ENCODE results near the gene SHLD1.
A peak's percentile ranks its signal among the peaks of the same experiment; 100 is the strongest.
"Not testable (repeated sequence)": the region's sequence is repeated elsewhere in the genome, so short reads cannot be mapped to it uniquely, and the experiment has no call there.

The SHLD1 gene

GRCh38 chr20:5784735-5785134, 34.5 kb downstream of the SHLD1 start:
- DNase-seq, result no peak

GRCh38 chr20:5785146-5785545, 34.9 kb downstream of the SHLD1 start:
- no peak for DNase-seq

DNA sequence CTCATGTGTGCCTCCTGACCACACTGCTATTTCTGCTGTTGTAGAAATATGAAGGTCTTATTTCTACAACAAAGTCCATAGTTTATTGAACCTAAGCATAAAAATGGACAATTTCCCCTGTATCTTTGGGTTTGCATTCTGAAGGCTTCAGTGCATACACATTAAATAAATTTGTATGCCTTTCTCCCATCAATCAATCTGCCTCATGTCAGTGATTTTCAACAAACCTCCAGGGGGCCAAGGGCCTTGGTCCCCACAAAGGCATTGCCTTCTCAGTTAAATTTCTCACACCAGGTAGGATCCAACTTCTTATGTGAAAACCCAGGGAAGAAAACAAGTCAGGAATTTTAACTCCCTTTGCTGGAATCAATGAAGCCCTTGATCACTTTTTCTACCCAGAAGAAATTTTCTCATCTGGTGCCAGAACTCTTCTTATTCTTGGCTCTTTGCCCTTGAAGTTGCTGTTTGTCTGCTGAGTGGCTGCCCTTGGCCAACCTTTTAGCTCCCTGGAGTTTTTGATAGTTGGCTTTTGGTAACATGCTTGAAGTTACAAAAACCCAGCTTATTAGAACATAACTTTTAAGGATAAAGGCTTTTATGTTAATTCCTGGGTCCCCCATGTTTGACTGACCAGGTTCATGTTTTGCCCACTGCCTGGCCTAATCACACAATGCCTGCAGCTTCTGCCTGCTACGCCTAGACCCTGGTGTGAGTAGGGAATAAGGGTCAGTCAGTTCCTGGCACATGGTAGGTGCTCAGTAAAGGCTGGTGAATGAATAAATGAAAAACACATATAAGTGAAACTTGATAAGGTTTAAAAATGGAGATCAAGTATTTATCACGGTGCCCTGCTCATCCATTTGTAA, 37.0 kb downstream of the SHLD1 start:
- no peak for DNase-seq

DNA sequence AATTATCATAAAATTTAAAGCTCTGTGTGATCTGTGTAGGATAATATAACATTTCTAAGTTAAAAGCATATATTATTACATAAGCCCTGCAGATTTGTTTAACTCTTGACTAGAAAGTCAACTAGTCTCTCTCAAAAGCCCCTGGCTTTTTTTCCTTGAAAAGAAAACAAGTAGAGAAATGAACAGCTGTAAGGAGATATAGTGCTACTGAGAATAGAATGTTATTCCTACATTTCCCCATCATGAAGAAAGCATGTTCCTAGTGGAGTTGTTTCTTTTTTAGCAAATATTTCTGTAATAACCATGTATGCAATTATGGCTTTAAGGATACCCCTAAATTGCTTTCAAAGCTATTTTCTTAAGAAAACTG, 37.6 kb downstream of the SHLD1 start:
- no peak for DNase-seq

DNA sequence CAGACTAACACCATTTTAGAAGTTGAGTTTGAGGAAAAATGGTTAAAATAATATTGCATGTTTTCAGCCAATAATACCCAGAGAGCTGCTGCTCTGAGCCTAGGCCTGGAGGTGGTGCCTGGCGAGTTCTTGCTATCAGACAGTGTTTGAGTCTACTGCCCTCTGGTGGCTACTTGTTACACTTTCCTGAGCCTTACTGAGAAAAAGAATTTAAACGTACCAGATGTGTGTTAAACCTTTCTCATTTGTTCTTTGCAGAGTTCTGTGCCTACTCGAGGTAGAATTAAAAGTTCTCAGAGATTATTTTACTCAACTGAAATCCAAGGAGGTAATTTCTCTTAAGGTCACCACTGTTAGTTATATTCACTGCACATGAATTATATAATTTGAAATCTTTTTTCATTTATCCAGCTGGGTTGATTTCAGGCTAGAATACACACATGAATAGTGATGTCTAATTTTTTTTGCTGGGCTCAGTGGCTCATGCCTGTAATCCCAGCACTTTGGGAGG, 38.2 kb downstream of the SHLD1 start:
- peak; percentile 74 to 87 for DNase-seq

- DNase-seq, result no peak
These were observed 39.6 kb downstream of the SHLD1 start for GRCh38 chr20:5789827-5790226.

DNA sequence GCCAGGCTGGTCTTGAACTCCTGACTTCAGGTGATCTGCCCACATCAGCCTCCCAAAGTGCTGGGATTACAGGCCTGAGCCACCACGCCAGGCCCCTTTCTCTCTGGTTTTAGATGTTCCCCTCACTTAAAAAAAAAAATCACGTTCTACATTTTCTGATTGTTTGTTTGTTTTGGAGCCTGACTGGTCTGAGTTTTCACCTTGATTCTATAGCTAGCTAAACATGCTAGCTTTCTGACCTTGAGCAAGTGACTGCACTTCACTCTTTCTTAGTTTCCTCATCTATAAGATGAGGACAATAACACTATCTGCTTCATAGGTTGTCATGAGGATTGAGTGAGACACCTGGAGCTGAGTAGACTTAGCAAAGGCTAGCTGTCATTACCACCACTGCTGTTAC, 43.7 kb downstream of the SHLD1 start:
- no peak for DNase-seq

DNA sequence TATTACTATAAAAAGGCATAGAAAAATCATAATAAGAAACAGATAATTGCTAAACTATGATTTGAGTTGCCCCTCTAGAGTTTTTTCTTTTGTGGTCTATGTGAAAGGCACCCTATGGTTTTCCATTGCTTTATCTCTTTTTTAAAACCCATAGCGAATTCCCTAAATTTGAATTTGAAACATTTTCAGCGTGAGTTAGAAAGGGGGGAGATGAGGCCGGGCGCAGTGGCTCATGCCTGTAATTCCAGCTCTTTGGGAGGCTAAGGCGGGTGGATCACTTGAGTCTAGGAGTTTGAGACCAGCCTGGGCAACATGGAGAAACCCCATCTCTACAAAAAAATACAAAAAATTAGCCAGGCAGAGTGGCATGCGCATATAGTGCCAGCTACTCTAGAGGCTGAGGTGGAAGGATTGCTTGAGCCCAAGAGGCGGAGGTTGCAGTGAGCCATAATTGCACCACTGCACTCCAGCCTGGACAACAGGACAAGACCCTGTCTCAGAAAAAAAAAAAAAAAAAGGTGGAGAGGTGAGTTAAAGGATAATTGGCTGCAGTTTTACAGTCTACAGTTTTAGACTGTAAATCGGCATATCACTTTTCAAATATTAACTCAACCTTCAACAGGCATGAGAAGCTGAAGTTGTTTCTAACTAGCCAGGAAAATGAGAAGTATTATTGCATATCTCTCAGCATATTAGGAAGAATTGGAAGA, 46.3 kb downstream of the SHLD1 start:
- DNase-seq, result no peak

GRCh38 chr20:5797165-5797564, 47.0 kb downstream of the SHLD1 start:
- no peak for DNase-seq

DNA sequence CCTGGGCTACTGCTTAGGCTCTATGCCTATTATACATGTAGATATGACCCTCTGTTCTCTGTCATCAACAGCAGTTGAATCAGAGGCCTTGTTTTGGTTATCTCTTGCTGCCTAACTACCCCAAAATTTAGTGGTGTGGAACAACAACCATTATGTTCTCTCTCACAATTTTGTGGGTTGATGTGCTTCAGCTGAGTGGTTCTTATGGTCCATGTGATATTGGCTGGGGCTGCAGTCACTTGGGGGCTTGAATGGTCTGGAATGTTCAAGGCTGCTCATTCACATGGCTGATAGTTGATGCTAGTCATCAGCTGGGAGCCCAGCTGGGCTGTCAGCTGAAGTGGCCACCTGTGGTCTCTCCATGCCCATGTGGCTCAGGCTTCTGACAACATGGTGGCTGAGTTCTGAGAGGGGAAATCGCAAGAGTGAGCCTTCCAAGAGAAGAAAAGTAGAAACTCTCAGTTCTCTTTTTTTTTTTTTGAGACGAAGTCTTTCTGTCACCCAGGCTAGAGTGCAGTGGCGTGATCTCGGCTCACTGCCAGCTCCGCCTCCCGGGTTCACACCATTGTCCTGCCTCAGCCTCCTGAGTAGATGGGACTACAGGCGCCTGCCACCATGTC, 47.8 kb downstream of the SHLD1 start:
- DNase-seq, result no peak

DNA sequence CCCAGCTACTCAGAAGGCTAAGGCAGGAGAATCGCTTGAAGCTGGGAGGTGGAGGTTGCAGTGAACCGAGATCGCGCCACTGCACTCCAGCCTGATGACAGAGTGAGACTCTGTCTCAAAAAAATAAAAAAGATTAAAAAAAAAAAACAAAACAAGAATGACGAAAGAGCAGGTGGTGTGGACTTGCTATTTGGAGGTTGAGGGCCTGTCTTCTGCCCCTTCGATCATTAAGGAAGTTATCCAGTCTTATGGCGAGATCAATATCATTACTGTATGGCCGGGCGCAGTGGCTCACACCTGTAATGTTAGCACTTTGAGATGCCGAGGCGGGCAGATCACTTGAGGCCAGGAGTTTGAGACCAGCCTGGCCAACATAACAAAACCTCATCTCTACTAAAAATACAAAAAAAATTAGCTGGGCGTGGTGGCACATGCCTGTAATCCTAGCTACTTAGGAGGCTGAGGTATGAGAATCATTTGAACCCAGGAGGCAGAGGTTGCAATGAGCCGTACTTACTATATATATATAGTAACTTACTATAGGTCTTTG, 53.6 kb downstream of the SHLD1 start:
- DNase-seq, result not testable (repeated sequence)

DNA sequence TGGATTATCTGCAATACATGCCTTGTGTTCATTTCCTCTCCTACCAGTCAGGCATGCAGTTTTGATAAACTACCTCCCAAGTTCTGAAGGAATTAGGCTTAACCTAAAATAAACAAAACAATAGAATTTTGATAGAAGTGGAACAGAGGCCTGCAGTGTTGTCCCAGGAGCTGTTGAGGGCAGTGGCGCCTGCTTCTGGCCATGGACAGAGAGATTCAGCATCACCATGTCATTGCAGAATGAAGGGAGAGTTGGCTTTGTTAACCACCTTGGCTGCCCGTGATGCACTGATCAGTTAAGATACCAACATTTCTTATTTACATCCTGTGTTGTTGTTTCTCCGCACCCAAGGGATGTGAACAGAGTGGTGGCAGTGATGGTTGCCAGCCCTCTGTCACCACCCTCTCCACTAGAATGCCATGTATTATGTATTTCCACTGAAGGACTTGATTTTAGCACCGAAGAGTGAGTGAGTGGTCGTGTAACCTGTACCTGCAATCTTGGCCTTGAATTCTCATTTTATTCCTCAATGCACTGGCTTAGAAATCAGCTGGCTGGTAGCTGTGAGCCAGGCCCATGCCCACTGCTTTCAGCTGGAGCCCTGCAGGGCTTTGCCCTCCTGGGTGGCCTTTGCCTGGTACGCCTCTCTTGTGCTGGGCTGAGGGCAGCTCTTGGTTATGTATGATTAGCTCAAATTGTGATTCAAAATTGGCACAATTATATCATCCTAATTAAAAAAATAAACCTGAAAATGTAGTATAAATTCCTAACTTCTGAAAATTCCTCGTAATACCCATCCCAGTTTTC, 56.5 kb downstream of the SHLD1 start:
- peak in 1 of 2 experiments; percentile 12 for DNase-seq

DNA sequence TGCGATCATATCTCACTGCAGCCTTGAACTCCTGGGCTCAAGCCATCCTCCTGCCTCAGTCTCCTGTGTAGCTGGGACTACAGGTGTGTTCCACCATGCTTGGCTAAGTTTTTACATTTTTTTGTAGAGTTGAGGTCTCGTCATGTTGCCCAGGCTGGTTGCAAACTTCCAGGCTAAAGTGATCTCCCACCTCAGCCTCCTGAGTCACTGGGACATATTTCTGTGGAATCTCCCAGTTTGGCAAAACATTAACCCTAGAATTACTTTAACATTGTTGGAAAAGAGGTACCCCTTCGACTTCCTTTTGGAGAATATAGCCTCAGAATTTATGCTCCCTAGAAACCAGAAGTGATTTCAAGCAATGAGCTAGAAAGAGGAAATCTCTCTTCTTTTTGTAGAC, 57.2 kb downstream of the SHLD1 start:
- no peak for DNase-seq

- no peak for DNase-seq
These were observed 58.7 kb downstream of the SHLD1 start for GRCh38 chr20:5808901-5809300.

DNA sequence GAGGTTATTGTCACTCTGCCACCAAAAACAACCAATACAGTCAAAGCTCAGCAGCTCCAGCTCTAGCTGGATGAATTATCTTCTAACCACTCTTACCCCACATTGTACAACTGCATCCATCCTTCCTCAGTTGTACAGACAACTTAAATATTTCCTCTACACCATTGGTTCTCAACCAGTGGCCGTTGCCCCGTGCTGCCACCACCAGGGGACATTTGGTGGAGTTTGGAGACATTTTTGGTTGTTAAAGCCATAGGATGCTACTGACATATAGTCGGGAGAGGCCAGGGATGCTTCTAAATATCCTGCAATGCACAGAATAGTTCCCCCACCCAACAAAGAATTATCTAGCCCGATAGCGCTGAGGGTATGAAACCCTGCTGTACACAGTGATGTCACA, 59.3 kb downstream of the SHLD1 start:
- DNase-seq, result no peak

GRCh38 chr20:5810800-5811422, 60.7 kb downstream of the SHLD1 start:
- no peak for DNase-seq

DNA sequence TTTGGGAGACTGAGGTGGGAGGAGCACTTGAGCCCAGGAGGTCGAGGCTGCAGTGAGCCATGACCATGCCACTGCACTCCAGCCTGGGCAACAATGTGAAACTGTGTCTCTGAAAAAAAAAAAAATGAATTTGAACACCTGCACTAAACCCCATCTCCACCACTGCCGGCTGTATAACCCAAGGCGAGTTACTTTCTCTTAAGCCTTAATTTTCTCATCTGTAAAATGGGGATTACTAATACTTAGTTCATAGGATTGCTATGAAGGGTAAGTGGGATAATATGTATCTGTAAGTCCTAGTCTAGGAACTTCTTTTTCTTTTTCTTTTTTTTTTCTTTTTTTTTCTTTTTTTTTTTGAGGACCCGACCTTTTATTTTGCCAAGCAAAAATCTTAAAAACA, 61.5 kb downstream of the SHLD1 start:
- no peak for DNase-seq

- DNase-seq, result no peak
These were observed 68.1 kb downstream of the SHLD1 start for GRCh38 chr20:5818346-5818681.

DNA sequence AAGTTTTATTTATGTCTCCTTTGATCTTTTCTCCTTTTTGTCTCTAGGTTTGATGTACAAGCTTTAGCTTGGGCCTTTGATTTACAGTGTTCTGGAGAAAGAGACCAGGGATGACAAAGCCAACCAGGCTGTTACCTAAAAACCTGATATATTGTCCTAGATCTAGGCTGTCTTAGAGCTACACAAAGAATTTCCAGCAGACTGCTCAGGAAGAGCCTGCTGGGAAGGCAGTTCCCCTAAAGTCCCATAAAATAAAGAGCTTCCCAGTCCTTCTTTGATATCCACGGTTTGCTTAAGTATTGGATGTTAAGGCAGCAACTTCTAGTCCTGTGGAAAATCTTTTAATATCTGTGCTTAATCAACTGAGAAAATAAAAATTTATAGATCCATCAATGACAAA, 70.5 kb downstream of the SHLD1 start:
- no peak for DNase-seq

GRCh38 chr20:5821627-5822215, 71.5 kb downstream of the SHLD1 start:
- DNase-seq, result no peak

GRCh38 chr20:5822569-5822968, 72.4 kb downstream of the SHLD1 start:
- DNase-seq, result no peak
